Stimulated activated CD4-positive, alpha-beta T cell treated with anti-CD3 and anti-CD28 coated beads, Interleukin-2, amount 100 ng/mL, for 4 hours (primary cell): Measurements from ENCODE around the gene DAZ3.
"Not testable (repeated sequence)": the region's sequence is repeated elsewhere in the genome, so short reads cannot be mapped to it uniquely, and the experiment has no call there.

ENCODE experiments used
- DNase-seq: peaks from one replicate; pipeline ENCODE4 v3.0.0-alpha.2; 2020; ENCODE audit warnings: low read depth

DAZ3 gene, protein sequence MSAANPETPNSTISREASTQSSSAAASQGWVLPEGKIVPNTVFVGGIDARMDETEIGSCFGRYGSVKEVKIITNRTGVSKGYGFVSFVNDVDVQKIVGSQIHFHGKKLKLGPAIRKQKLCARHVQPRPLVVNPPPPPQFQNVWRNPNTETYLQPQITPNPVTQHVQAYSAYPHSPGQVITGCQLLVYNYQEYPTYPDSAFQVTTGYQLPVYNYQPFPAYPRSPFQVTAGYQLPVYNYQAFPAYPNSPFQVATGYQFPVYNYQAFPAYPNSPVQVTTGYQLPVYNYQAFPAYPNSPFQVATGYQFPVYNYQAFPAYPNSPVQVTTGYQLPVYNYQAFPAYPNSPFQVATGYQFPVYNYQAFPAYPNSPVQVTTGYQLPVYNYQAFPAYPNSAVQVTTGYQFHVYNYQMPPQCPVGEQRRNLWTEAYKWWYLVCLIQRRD

DNA sequence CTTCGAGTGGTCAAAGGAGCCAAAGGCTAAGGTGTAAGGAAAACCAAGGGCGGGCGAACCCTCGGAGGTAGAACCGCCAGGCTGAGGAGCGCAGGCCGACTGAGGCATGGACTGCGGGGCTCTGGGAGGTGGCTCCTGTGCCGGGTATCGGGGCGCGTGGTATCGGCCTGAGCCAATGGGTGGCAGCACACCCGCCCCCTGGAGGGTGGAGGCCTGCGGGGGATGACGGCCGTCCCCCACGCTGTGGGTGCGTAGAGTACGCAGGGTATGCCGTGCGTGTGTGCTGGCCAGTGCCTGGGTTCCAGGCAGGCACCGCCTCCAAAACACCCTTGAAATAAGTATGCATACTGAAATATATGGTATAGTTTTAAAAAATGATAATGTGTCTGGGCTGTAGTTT lies at the start of gene DAZ3:
DAZ3 (minus strand) TSS at position 101 of the 400 bp plus-strand sequence. CDS start 208 bp downstream, outside the sequence.
- not testable (repeated sequence) for DNase-seq

- DNase-seq: not testable (repeated sequence)
Observed at GRCh38 chrY:24833619-24834018, 20.4 kb upstream of the DAZ3 start, which contains the start of gene DAZ4. Gene DAZ4 (plus strand): TSS chrY:24833919. CDS start chrY:24834127, 208 bp downstream.

GRCh38 chrY:24825069-24825468 lies 11.9 kb upstream of the DAZ3 start:
- DNase-seq: not testable (repeated sequence)

- DNase-seq: not testable (repeated sequence)
Observed at GRCh38 chrY:24824184-24824879, 11.1 kb upstream of the DAZ3 start.

- not testable (repeated sequence) for DNase-seq
Observed at GRCh38 chrY:24821836-24822235, 8.6 kb upstream of the DAZ3 start.
